GM18505 (cell line): ENCODE measurements around the gene ZNF329.

Experiments used
- ATAC-seq: cut with Tn5 transposase; IDR thresholded peaks from one replicate; pipeline ENCODE4 v1.9.1; 2021; ENCODE audit not compliant: unreplicated experiment
- POLR2A ChIP-seq: IDR thresholded peaks from 4 replicates; pipeline ENCODE4 v1.6.1; 2011; ENCODE audit warnings: borderline replicate concordance; ENCODE audit not compliant: insufficient read depth, insufficient read length; ENCODE audit errors: extremely low read depth

ZNF329 gene

DNA sequence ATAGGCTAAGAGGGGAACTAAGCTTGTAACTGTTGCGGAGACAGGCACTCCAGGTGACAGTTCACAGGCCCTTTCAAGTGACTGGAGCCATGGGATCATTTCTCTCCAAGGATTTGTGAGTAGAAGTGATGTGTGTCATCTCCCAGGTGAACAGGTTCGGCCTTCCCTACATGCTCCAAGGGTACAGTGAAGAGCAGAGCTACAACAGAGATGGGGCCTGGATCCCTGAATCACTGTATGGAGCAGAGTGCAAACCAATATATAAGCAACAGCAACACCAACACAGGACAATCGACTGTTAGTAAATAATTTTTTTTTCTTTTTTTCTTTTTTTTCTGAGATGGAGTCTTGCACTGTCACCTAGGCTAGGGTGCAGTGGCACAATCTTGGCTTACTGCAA lies 67.6 kb downstream of the ZNF329 start:
- ATAC-seq = no peak
- no peak for TF ChIP-seq POLR2A

DNA sequence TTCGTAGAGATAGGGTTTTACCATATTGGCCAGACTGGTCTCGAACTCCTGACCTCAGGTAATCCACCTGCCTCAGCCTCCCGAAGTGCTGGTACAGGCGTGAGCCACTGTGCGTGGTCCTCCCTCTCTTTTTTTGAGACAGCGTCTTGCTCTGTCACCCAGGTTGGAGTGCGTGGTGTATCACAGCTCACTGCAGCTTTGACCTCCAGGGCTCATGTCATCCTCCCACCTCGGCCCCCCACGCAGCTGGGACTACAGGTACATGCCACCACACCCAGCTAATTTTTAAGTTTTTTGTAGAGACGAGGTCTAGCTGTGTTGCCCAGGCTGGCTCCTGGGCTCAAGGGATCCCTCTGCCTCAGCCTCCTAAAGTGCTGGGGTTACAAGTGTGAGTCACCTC lies 70.8 kb downstream of the ZNF329 start:
- TF ChIP-seq POLR2A = no peak
- no peak for ATAC-seq
